OCI-M1 (cell line): Measurements from ENCODE around the gene ZNF148.

ENCODE experiments used
- DNase-seq: peaks from one replicate; lab custom pipeline; 2025; lab: John Stamatoyannopoulos, UW

Gene ZNF148

GRCh38 chr3:125189378-125190165, 185.6 kb downstream of the ZNF148 start:
- DNase-seq, result no peak

- DNase-seq, result no peak
Measured at GRCh38 chr3:125188955-125189354, 186.2 kb downstream of the ZNF148 start.

- DNase-seq, result no peak
Measured at GRCh38 chr3:125187599-125187910, 187.6 kb downstream of the ZNF148 start.

- no peak for DNase-seq
Measured at GRCh38 chr3:125186800-125187598, 188.1 kb downstream of the ZNF148 start.

GRCh38 chr3:125186261-125186787, 188.8 kb downstream of the ZNF148 start:
- peak; percentile 65 for DNase-seq

GRCh38 chr3:125185805-125186204, 189.3 kb downstream of the ZNF148 start:
- DNase-seq, result no peak

GRCh38 chr3:125179884-125180240, 195.3 kb downstream of the ZNF148 start:
- no peak for DNase-seq

- DNase-seq, result peak; percentile 73
Measured at GRCh38 chr3:125179143-125179883, 195.8 kb downstream of the ZNF148 start.

- no peak for DNase-seq
Measured at GRCh38 chr3:125177746-125178145, 197.4 kb downstream of the ZNF148 start.
